Stimulated activated naive B cell treated with anti-CD40 and anti-IgM and Interleukin-4, amounts not matched to agents 10 μg/mL and 1 μg/mL and 100 μg/mL, for 72 hours (primary cell): Measurements from ENCODE around the gene KAZN.

Source experiments
- ATAC-seq, 2 donors: fragments of 150-1000 bp; cut with Tn5 transposase; replicated peaks; 2 replicates each; pipeline ENCODE4 v1.10.0; 2021; ENCODE audit warnings: moderate library complexity in 1 of 2
- DNase-seq: peaks from one replicate; pipeline ENCODE4 v3.0.0; 2021
- H3K27ac Mint-ChIP-seq: one replicate; pipeline ENCODE4 v1.8.0; 2022; ENCODE audit warnings: mild to moderate bottlenecking, mixed read lengths
- H3K27me3 Mint-ChIP-seq, 2 donors: one replicate each; pipeline ENCODE4 v1.8.0; 2022; ENCODE audit warnings: mixed read lengths in 2 of 2
- H3K36me3 Mint-ChIP-seq, 2 donors: one replicate each; pipeline ENCODE4 v1.8.0; 2022; ENCODE audit warnings: mixed read lengths in 2 of 2, mild to moderate bottlenecking in 1 of 2
- H3K4me1 Mint-ChIP-seq, 2 donors: one replicate each; pipeline ENCODE4 v1.8.0; 2022; ENCODE audit warnings: mixed read lengths in 2 of 2, mild to moderate bottlenecking in 1 of 2
- H3K4me3 Mint-ChIP-seq, 2 donors: one replicate each; pipeline ENCODE4 v1.8.0; 2022; ENCODE audit warnings: mild to moderate bottlenecking in 2 of 2, mixed read lengths in 2 of 2, moderate library complexity in 1 of 2
- H3K9me3 Mint-ChIP-seq, 2 donors: one replicate each; pipeline ENCODE4 v1.8.0; 2022; ENCODE audit warnings: mixed read lengths in 2 of 2, mild to moderate bottlenecking in 1 of 2

Gene KAZN

DNA sequence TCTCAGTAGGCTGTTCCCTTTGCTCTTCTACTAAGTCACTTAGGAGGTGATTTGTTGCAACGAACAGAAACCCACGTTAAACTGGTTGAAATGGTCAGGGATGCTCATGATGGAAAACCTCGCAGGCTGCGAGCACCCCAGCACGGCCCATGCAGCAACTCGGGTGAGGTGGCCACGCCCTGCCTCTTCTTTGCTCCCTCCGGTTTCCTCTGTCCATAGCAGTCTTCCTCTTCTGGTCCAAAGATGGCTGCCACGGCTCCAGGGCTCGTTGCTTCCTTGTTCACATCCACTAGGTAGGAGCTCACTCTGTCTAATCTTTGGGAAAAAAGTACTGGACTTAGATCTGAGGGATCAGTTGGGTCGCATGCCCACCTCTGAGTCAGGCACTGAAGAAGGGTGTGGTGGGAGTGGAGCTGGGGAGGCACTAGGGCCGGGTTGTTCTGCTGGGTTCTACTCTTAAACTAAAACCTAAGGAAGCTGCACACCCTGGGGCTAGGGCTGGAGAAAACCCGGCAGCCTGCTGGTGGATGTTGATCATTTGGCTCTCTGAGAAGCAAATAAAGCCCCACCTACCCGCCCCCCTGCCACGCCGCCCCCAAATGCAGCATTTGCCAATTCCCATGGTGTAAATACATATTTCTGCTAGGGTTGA is 31.0 kb downstream of the KAZN start:
- H3K27ac Mint-ChIP-seq, result no peak overlapping the region
- ATAC-seq (no peak), DNase-seq (no peak)
- H3K4me3 Mint-ChIP-seq, result no peak overlapping the region
- H3K36me3 Mint-ChIP-seq, result no peaks in the 10 kb centered on the region
- peaks cover 0 to 3% of the 10 kb centered on the region in 2 donors for H3K27me3 Mint-ChIP-seq
- H3K4me1 Mint-ChIP-seq, result no peaks in the 10 kb centered on the region
- H3K9me3 Mint-ChIP-seq, result no peaks in the 10 kb centered on the region

GRCh38 chr1:14630986-14631385 is 32.5 kb downstream of the KAZN start:
- DNase-seq (no peak), ATAC-seq (no peak)
- Mint-ChIP-seq H3K27ac (no peak overlapping the region), H3K4me1 (no peaks in the 10 kb centered on the region), H3K27me3 (peaks cover 0 to 3% of the 10 kb centered on the region in 2 donors), H3K36me3 (no peaks in the 10 kb centered on the region), H3K4me3 (no peak overlapping the region), H3K9me3 (no peaks in the 10 kb centered on the region)

DNA sequence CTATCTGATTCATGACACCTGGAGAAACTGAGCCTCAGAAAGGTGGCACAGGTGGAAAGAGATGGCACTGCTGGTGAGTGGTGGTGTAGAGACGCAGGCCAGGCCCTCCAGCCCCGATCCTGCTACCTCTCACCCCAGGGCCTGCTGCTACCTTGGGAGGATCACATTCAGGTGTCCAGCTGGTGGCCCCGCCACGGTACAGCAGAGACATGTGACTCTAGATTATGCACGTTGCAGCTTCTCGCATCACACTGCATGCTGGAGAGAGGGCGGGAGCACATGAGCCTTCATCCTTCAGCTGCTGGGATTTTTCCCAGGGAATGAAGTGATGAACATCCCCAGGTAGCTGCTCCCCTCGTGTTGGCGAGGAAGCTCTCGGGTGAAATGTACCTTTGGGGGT is 32.9 kb downstream of the KAZN start:
- Mint-ChIP-seq H3K27me3 (peaks cover 0 to 3% of the 10 kb centered on the region in 2 donors), H3K4me3 (no peak overlapping the region), H3K27ac (no peak overlapping the region), H3K4me1 (no peaks in the 10 kb centered on the region), H3K36me3 (no peaks in the 10 kb centered on the region), H3K9me3 (no peaks in the 10 kb centered on the region)
- ATAC-seq (no peak), DNase-seq (no peak)

DNA sequence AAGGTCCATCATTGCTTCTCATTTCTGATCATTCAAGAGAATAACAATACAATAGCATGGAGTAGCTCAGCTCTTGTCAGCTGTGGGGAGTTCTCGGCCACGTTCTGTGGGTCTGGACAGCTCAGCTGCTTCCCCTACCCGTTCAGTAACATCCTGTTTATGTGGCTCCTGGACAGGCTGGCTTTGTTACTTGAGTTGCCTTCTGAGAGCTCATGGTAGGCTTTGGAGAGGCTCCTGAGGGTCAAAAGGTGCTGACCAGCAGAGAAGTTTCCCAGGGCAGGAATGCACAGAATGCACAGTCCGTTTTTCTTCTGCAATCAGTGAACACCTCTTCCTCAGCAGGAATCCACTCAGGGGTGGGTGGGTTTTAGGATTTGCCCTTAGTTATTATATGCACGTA is 36.0 kb downstream of the KAZN start:
- H3K36me3 Mint-ChIP-seq, result no peaks in the 10 kb centered on the region
- DNase-seq (no peak), ATAC-seq (no peak)
- H3K4me3 Mint-ChIP-seq, result no peak overlapping the region
- no peaks in the 10 kb centered on the region for H3K4me1 Mint-ChIP-seq
- no peak overlapping the region for H3K27ac Mint-ChIP-seq
- H3K27me3 Mint-ChIP-seq, result peaks cover 0 to 12% of the 10 kb centered on the region in 2 donors
- no peaks in the 10 kb centered on the region for H3K9me3 Mint-ChIP-seq

- no peak for ATAC-seq
- no peak for DNase-seq
- Mint-ChIP-seq H3K27ac (no peak overlapping the region), H3K27me3 (peaks cover 0 to 12% of the 10 kb centered on the region in 2 donors), H3K4me3 (no peak overlapping the region), H3K4me1 (no peaks in the 10 kb centered on the region), H3K36me3 (no peaks in the 10 kb centered on the region), H3K9me3 (no peaks in the 10 kb centered on the region)
These were observed 36.9 kb downstream of the KAZN start for GRCh38 chr1:14635421-14635820.

GRCh38 chr1:14636897-14637632 is 38.6 kb downstream of the KAZN start:
- Mint-ChIP-seq H3K4me3 (no peak overlapping the region), H3K9me3 (peaks cover 4 to 7% of the 10 kb centered on the region in 2 donors), H3K36me3 (peaks cover 0 to 3% of the 10 kb centered on the region in 2 donors), H3K27ac (no peak overlapping the region), H3K27me3 (peaks cover 0 to 8% of the 10 kb centered on the region in 2 donors), H3K4me1 (no peaks in the 10 kb centered on the region)
- no peak for ATAC-seq
- DNase-seq, result no peak

DNA sequence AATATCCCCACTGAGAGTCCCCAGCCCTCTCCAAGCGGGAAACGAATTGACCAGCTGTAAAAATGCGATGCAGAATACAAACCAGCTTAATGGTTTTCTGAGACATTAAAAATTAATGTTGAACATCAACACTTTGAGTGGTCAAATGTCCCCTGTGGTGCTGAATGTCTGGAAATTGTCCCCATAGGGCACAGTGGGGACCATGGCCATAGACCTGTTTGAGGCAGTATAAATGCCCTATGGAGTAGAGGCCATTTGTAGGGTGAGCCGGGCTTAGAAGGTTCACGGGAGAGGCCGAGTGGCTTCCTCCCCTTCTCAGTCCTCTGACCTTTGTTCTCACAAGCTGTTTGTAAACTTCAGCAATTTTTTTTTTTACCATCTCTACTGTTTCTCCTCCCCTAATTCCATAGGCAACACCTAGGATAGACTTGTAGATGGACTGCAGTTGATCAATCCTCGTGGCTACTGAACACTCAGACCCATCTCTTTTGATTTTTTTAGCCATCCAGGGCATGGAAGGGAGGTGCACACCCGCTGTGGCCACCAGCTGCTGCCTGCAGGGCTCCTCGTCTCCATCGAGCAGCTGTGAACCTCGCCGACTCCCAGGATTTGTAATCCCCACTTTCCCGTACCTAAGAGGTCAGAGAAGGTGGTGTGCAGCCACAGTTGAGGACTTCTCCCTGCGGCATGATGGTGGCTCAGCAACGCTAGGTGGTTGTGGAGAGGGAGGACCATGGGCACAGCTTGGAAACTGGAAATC is 41.0 kb downstream of the KAZN start:
- ATAC-seq (no peak), DNase-seq (no peak)
- no peak overlapping the region for H3K27ac Mint-ChIP-seq
- no peaks in the 10 kb centered on the region for H3K4me1 Mint-ChIP-seq
- H3K9me3 Mint-ChIP-seq, result peaks cover 7 to 12% of the 10 kb centered on the region in 2 donors
- no peak overlapping the region for H3K4me3 Mint-ChIP-seq
- H3K36me3 Mint-ChIP-seq, result peaks cover 0 to 3% of the 10 kb centered on the region in 2 donors
- peaks cover 0 to 8% of the 10 kb centered on the region in 2 donors for H3K27me3 Mint-ChIP-seq

GRCh38 chr1:14642712-14643111 is 44.2 kb downstream of the KAZN start:
- peaks cover 19 to 20% of the 10 kb centered on the region in 2 donors for H3K9me3 Mint-ChIP-seq

GRCh38 chr1:14646973-14647372 is 48.5 kb downstream of the KAZN start:
- Mint-ChIP-seq H3K27me3 (no peaks in the 10 kb centered on the region), H3K4me3 (no peak overlapping the region), H3K9me3 (peaks cover 13 to 15% of the 10 kb centered on the region in 2 donors), H3K27ac (no peak overlapping the region), H3K36me3 (peaks cover 0 to 1% of the 10 kb centered on the region in 2 donors), H3K4me1 (no peaks in the 10 kb centered on the region)
- no peak for ATAC-seq
- DNase-seq, result no peak

More at GRCh38 chr1:14642712-14643111, 44.2 kb downstream of the KAZN start:
- Mint-ChIP-seq H3K4me3 (no peak overlapping the region), H3K27me3 (peaks cover 0 to 8% of the 10 kb centered on the region in 2 donors), H3K4me1 (no peaks in the 10 kb centered on the region), H3K27ac (no peak overlapping the region), H3K36me3 (peaks cover 0 to 5% of the 10 kb centered on the region in 2 donors)
- ATAC-seq (no peak), DNase-seq (no peak)

DNA sequence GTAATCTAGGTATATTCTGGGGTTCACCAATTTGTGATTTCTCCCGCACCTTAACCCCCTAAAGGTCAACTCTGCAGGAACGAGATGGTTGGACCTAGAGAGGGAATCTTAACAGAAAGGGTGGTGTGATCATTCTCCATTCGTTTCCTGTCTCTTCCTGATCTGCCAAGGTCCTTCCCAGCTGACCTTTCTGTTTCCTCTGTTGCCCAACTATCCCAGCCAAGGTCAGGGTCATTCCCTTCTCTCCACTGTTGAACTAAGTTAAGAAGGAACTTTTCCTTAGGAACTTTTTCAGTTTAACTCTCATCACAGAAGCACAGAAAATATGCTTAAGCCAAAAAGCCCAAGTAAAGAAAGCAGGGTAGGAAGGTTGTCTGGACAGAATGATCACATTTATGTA is 49.3 kb downstream of the KAZN start:
- H3K27me3 Mint-ChIP-seq, result no peaks in the 10 kb centered on the region
- no peak overlapping the region for H3K4me3 Mint-ChIP-seq
- H3K9me3 Mint-ChIP-seq, result peaks cover 13 to 15% of the 10 kb centered on the region in 2 donors
- ATAC-seq, result no peak
- no peaks in the 10 kb centered on the region for H3K4me1 Mint-ChIP-seq
- DNase-seq, result no peak
- H3K27ac Mint-ChIP-seq, result no peak overlapping the region
- H3K36me3 Mint-ChIP-seq, result peaks cover 0 to 1% of the 10 kb centered on the region in 2 donors

- Mint-ChIP-seq H3K4me1 (no peaks in the 10 kb centered on the region), H3K4me3 (no peak overlapping the region), H3K9me3 (peaks cover 10 to 13% of the 10 kb centered on the region in 2 donors), H3K27me3 (no peaks in the 10 kb centered on the region), H3K27ac (no peak overlapping the region), H3K36me3 (peaks cover 0 to 1% of the 10 kb centered on the region in 2 donors)
- ATAC-seq, result no peak
- no peak for DNase-seq
These were observed 49.9 kb downstream of the KAZN start for GRCh38 chr1:14648391-14648790.

DNA sequence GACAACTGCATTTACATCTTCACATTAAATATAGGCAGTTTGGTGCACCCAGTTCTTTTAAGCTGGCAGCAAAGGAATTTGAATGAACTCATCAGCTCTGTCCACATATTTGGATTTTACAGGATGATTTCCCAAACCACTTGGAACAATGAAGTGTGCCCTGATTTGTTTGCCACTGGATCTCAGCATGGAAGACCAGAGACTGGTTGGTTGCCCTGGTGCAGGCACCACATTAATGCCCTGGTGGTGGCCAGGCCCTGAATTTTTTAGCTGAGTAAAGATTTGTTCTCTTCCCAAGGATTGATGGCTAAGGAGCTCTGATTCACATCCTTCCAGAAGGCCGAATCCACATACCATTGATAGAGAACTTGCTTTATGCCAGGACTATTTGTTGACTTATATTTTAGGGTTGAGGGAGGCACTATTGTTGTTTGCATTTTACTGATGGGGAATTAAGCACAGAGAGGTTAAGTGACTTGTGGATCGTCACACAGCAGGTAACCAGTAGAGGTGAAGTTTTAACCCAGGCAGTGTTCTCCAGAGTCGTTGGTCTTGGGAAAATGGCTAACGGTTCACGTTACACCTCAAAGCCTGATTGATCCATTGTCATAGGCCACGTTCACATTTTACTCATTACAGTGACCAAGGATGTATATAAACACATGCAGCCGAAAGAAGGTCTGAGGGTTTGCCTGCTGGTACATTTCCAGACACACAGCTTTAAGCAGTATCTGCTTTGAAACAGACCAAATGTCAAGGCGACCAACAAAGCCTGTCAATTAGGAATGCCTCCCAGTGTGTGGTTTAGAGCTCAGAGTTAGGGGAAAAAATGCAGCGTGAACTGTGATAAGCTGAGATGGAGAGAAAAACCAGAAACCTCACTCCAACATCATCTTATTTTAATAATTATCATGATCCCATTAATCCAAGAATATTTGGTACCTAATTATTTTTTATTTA is 50.7 kb downstream of the KAZN start:
- no peak overlapping the region for H3K4me3 Mint-ChIP-seq
- DNase-seq (no peak), ATAC-seq (no peak)
- H3K27me3 Mint-ChIP-seq, result no peaks in the 10 kb centered on the region
- H3K36me3 Mint-ChIP-seq, result peaks cover 0 to 1% of the 10 kb centered on the region in 2 donors
- peaks cover 9 to 13% of the 10 kb centered on the region in 2 donors for H3K9me3 Mint-ChIP-seq
- no peaks in the 10 kb centered on the region for H3K4me1 Mint-ChIP-seq
- H3K27ac Mint-ChIP-seq, result no peak overlapping the region

DNA sequence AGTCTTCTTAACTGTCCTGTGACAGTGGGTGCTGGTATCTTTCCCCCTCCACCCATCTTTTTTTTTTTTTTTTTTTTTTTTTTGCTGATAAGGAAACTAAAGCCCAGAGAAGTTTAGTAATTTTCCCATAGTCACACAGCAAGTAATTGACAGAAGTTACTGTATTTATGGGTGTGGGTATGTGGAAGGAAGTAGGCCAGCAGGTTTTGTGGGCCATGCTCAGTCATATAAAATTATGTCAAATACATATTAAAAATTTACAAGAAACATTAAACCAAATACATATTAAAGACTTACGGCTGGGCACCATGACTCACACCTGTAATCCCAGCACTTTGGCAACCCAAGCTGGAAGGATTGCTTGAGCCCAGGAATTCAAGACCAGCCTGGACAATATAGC is 51.5 kb downstream of the KAZN start:
- H3K27me3 Mint-ChIP-seq, result no peaks in the 10 kb centered on the region
- no peak for ATAC-seq
- H3K27ac Mint-ChIP-seq, result no peak overlapping the region
- peaks cover 0 to 1% of the 10 kb centered on the region in 2 donors for H3K36me3 Mint-ChIP-seq
- H3K4me1 Mint-ChIP-seq, result no peaks in the 10 kb centered on the region
- H3K9me3 Mint-ChIP-seq, result peaks cover 5 to 8% of the 10 kb centered on the region in 2 donors
- no peak overlapping the region for H3K4me3 Mint-ChIP-seq
- DNase-seq, result no peak

- ATAC-seq (no peak), DNase-seq (no peak)
- Mint-ChIP-seq H3K36me3 (no peaks in the 10 kb centered on the region), H3K4me3 (no peak overlapping the region), H3K27ac (no peak overlapping the region), H3K4me1 (no peaks in the 10 kb centered on the region), H3K9me3 (peaks cover 0 to 2% of the 10 kb centered on the region in 2 donors), H3K27me3 (no peaks in the 10 kb centered on the region)
These were observed 52.5 kb downstream of the KAZN start for GRCh38 chr1:14650951-14651350.
